ENCODE measurements around the gene TXNRD1. TPM values are rescaled to one million over a fixed set of nuclear protein-coding genes. Genes with fewer than 3 reads are reported as not detected.
"Not testable (repeated sequence)": the region's sequence is repeated elsewhere in the genome, so short reads cannot be mapped to it uniquely, and the experiment has no call there.

The TXNRD1 gene
- total RNA-seq, 1 donor from 2014 or later: 98.8 TPM

GRCh38 chr12:104226672-104227071, 11.1 kb downstream of the TXNRD1 start:
- intact Hi-C loops (cut with DNase I): no loop called here

GRCh38 chr12:104230304-104231095, 14.9 kb downstream of the TXNRD1 start:
- no peak for DNase-seq (ENCODE audit: low spot score)

More at GRCh38 chr12:104226672-104227071, 11.1 kb downstream of the TXNRD1 start:
- no peak for DNase-seq (ENCODE audit: low spot score)
- ATAC-seq: no peak

GRCh38 chr12:104232609-104233280, 17.2 kb downstream of the TXNRD1 start:
- no peak for DNase-seq (ENCODE audit: low spot score)
- ATAC-seq: no peak
- intact Hi-C loops (cut with DNase I): no loop called here

More at GRCh38 chr12:104230304-104231095, 14.9 kb downstream of the TXNRD1 start:
- no peak for ATAC-seq
- intact Hi-C loops (cut with DNase I): no loop called here

DNA sequence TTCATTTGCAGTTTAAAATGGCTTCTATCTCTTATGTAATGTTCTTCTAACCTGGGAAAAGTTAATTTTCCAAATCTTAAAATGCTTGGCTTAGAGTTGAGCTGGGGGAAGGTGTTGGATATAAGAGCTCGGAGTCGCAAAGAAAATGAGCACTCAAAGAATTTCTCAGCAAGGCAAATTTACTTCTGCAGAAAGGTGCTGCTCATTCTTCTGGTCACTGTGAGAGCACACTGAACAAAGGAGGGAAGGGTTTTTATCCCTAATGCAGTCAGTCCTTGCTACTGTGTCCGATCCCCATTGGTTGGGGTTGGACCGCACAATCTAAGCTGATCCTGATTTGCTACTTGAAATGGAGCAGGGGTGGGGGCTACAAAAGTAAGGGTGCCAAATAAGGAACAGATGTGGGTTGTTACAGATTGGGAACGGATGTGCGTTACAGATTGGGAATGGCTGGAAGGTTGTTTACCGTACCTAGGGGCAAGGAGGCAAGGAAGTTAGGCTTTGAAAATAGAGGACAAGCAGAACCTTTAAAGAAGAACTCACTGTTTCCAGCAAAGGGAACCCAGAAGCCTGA, 19.4 kb downstream of the TXNRD1 start:
- no peak for DNase-seq (ENCODE audit: low spot score)
- no peak for ATAC-seq
- intact Hi-C loops (cut with DNase I): no loop called here

- intact Hi-C loops (cut with DNase I): no loop called here
- ATAC-seq (no peak), DNase-seq (ENCODE audit: low spot score) (no peak)
Measured at GRCh38 chr12:104237930-104238329, 22.4 kb downstream of the TXNRD1 start.

GRCh38 chr12:104242546-104243206, 27.1 kb downstream of the TXNRD1 start:
- ATAC-seq (no peak), DNase-seq (ENCODE audit: low spot score) (no peak)
- intact Hi-C loops (cut with DNase I): no loop called here

GRCh38 chr12:104243551-104243950, 28.0 kb downstream of the TXNRD1 start:
- intact Hi-C loops (cut with DNase I): no loop called here
- no peak for DNase-seq (ENCODE audit: low spot score)
- no peak for ATAC-seq

GRCh38 chr12:104243971-104244370, 28.4 kb downstream of the TXNRD1 start:
- no peak for ATAC-seq
- intact Hi-C loops (cut with DNase I): no loop called here
- DNase-seq (ENCODE audit: low spot score): no peak

DNA sequence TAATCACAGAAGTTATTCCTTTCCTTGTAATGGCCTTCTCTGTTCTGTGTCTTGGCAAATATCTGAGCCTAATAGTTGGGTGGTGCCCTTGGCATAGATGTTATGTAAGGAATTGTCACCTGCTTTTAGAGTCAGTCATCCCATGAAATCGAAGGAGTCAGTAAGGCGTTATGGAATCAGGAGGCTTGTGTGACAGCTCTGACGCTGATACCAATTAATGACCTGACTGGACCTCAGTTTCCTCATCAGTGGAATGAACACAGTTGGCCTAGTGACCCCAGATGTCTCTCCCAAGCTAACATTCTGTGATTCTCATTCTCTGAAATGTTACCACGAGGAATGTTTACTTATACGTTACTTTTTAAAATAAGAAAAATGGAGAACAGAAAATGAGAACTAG, 32.1 kb downstream of the TXNRD1 start:
- intact Hi-C loops (cut with DNase I): no loop called here
- ATAC-seq (no peak), DNase-seq (ENCODE audit: low spot score) (no peak)

- no peak for DNase-seq (ENCODE audit: low spot score)
- intact Hi-C loops (cut with DNase I): no loop called here
- ATAC-seq: no peak
Measured at GRCh38 chr12:104248444-104248843, 32.9 kb downstream of the TXNRD1 start.

DNA sequence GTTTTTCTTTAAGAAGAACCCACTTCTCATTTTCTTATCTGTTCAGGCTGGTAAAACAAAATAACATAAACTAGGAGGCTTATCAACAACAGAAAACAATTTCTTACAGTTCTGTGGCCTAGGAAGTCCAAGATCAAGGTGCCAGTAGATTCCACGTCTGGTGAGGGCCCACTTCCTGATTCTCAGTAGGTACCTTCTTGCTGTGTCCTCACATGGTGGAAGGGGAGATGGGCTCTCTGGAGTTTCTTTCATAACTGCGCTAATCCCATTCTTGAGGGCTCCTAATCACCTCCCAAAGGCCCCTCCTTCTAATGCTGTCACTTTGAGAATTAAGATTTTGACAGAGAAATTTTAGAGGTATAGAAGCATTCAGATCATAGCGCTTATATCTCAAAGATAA, 33.4 kb downstream of the TXNRD1 start:
- intact Hi-C loops (cut with DNase I): no loop called here
- ATAC-seq (no peak), DNase-seq (ENCODE audit: low spot score) (no peak)

DNA sequence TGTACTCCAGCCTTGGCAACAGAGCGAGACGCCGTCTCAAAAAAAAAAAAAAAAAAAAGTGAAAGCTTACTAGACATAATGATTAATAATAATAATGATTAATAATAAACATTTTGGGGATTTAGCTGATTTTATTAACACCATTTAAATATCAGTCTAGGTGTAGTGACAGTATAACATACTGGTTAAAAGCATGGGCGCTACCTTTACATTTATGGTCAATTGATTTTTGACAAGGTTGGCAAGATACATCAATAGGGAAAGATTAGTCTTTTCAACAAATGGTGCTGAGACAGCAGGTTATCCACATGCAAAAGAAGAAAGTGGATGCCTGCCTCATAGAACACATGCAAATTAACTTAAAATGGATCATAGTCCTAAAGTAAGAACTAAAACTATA, 34.3 kb downstream of the TXNRD1 start:
- intact Hi-C loops (cut with DNase I): no loop called here

DNA sequence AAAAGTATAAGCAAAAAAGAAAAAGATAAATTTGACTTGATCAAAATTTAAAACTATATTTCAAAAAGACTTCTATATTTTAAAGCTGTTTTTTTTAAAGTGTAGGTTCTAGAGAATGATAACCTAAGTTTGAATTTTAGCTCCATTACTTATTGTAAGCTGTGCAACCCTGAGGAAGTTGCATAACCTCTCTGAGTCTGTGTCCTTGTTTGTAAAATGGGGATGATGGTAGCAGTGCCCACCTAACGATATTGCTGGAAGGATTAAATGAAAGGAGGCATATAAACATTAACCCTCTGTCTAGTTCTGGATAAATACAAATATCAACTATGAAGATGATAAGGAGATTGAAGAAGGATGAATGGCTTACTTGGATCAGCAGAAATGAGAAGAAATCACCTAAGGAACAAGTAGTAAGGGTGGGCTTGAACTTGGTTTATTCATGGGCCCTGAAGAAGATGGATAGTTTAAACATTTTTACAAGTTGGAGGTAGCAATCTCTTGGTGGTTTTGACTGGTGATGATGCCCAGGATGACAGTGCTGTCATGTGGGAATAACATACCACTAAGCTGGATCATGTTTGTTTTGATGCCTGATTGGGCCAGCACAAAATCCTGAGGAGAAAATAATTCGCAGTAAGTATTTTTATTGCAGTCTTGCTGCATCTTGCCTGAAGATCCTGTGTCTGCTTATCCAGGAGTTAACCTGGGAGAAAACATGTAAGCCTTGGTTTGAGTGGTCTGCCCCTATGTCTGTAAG, 35.0 kb downstream of the TXNRD1 start:
- no peak for ATAC-seq

More for the DNA sequence above, 34.3 kb downstream of the TXNRD1 start:
- DNase-seq (ENCODE audit: low spot score): no peak
- ATAC-seq: no peak

DNA sequence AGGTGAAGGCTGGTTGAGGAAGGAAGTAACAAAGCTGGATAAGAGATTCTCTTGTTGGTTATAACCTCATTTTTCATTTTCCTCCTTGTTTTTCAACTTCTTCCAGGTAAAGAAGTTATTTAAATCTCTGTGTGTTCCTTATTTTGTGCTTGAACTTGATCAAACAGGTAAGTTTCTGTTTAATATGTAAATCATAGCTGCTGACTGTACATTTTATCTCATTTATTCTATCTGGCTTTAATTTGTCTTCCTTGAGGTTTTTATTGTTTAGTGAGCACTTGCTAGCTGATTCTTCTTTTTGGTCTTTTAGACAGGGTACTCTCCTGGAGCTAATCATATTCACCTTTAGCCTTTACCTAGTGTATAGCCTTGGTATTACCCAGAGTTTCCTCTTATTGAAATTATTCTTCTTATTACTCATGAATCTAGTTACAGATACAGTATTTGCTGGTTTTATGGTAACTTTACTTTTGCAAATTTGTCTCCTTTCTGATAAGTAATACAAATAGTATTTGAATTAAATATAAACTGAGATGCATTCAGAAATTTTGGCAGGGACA, 42.4 kb downstream of the TXNRD1 start:
- no peak for DNase-seq (ENCODE audit: low spot score)
- no peak for ATAC-seq
- intact Hi-C loops (cut with DNase I): no loop called here

More for the DNA sequence above, 35.0 kb downstream of the TXNRD1 start:
- intact Hi-C loops (cut with DNase I): no loop called here
- no peak for DNase-seq (ENCODE audit: low spot score)

DNA sequence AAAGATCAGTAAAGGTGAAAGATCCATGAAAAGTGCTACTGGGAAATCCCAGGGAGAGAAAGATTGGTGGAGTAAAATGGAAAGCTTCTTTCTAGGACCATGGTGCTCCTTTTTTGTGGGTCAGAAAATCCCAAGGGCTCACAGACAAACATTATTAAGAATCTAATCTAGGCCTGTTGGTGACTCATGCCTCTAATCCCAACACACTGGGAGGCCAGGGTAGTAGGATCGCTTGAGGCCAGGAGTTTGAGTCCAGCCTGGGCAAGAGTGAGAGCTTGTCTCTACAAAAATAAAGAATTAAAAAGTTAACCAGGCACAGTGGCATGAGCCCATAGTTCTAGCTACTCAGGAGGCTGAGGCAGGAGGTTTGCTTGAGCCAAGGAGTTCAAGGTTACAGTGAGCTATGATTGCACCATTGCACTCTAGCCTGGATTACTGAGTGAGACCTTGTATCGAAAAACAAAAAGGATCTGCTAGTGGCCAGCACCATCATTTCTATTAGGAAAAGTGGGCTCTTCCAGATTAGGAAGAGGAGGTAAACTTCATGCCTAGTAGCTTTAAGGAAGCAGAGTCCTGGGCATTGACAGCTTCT, 43.0 kb downstream of the TXNRD1 start:
- no peak for DNase-seq (ENCODE audit: low spot score)
- no peak for ATAC-seq
- intact Hi-C loops (cut with DNase I): no loop called here

DNA sequence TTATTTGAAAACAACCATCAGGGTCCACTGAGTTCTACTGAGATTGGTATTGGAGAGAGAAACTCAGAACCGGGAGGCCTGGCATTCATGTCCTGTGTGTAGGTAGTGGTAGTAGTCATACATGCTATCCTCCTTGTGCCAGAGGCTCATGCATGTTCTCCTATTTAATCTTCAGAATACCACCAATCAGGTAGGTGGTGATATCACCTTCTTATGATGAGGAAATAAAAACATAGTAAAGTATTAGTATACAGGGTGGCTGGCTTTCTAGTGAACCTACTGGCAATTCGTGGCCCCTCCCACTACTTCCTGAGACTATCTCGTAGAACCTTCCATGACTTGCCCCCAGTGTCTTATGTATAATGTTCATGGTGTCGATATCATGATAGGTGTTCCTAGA, 47.4 kb downstream of the TXNRD1 start:
- DNase-seq (ENCODE audit: low spot score) (no peak), ATAC-seq (no peak)
- intact Hi-C loops (cut with DNase I): no loop called here

DNA sequence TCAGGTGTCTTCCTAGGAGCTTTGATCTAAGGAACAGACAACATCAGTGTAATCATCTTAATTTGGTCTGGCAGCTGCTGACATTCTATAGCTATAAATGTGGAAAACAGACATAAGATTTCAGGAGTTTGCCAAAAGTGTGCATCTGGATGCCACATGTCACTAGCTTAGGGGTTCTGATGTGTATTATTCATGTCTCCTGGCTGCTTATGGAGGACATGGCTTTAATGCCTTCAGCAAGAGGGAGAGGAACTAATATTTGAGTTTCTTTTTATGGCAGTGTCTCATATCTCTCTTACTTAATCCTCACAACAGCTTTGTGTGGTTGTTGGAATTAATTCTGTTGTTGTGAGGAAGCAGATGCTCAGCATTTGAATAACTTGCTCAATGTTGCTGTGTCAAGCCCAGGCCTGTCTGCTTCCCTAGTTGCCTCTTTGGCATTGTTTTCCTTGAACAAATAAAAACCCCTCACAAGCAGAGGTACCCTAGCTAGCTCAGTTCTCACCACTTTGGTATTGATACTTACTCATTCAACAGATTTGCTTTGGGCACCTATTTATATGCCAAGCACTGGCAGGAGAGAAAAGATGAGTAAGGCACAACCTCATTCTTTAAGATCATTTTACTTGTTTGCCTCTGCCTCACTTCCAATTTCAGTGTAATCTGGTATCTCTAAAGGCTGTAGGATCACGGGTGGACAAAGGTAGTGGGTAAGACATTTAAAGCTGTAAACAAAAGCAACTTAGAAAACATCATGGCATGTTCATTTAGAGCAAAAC, 48.2 kb downstream of the TXNRD1 start:
- ATAC-seq (no peak), DNase-seq (ENCODE audit: low spot score) (no peak)
- intact Hi-C loops (cut with DNase I): no loop called here

- ATAC-seq; DNase-seq (ENCODE audit: low spot score); intact Hi-C loops (cut with DNase I): not testable (repeated sequence)
Measured at GRCh38 chr12:104265436-104265835, 49.9 kb downstream of the TXNRD1 start.

Data from sciatic nerve (tissue), 2 donors.